ENCODE measurements around the gene P4HA1.

P4HA1 gene

GRCh38 chr10:73093922-73094850 lies 2.5 kb downstream of the P4HA1 start:
- DNase-seq = no peak

GRCh38 chr10:73092830-73093229 lies 3.8 kb downstream of the P4HA1 start:
- no peak for DNase-seq

- no peak for DNase-seq
These were observed 8.4 kb downstream of the P4HA1 start for GRCh38 chr10:73088304-73088703.

- DNase-seq = no peak
These were observed 9.8 kb downstream of the P4HA1 start for GRCh38 chr10:73086816-73087215.

GRCh38 chr10:73084209-73084608 lies 12.5 kb downstream of the P4HA1 start:
- DNase-seq = no peak

GRCh38 chr10:73083221-73083620 lies 13.4 kb downstream of the P4HA1 start:
- DNase-seq = no peak

- no peak for DNase-seq
These were observed 16.7 kb downstream of the P4HA1 start for GRCh38 chr10:73079779-73080541.

- DNase-seq = peak; percentile 59
These were observed 20.1 kb downstream of the P4HA1 start for GRCh38 chr10:73076360-73077183.

GRCh38 chr10:73075829-73076228 lies 20.8 kb downstream of the P4HA1 start:
- DNase-seq = no peak

GRCh38 chr10:73073627-73074026 lies 23.0 kb downstream of the P4HA1 start:
- DNase-seq = no peak

GRCh38 chr10:73065441-73065840 lies 31.2 kb downstream of the P4HA1 start:
- no peak for DNase-seq

- DNase-seq = no peak
These were observed 34.9 kb downstream of the P4HA1 start for GRCh38 chr10:73061743-73062142.

- no peak for DNase-seq
These were observed 35.7 kb downstream of the P4HA1 start for GRCh38 chr10:73060738-73061635.

GRCh38 chr10:73060173-73060572 lies 36.5 kb downstream of the P4HA1 start:
- DNase-seq = no peak

- DNase-seq = no peak
These were observed 38.5 kb downstream of the P4HA1 start for GRCh38 chr10:73058057-73058591.

- DNase-seq = no peak
These were observed 42.4 kb downstream of the P4HA1 start for GRCh38 chr10:73054286-73054685.

- DNase-seq = no peak
These were observed 43.4 kb downstream of the P4HA1 start for GRCh38 chr10:73053275-73053674.

GRCh38 chr10:73044378-73045285 lies 52.0 kb downstream of the P4HA1 start:
- DNase-seq = no peak

GRCh38 chr10:73043766-73044377 lies 52.8 kb downstream of the P4HA1 start:
- no peak for DNase-seq

- DNase-seq = no peak
These were observed 53.3 kb downstream of the P4HA1 start for GRCh38 chr10:73043319-73043718.

Measured in left hindlimb (tissue), 1 donor.